Vagina (tissue), 2 donors: ENCODE measurements around the gene PRUNE1. TPM values are rescaled to one million over a fixed set of nuclear protein-coding genes. Genes with fewer than 3 reads are reported as not detected.

Experiments used
- DNase-seq, 2 donors: peaks; one replicate each; pipeline ENCODE4 v3.0.0-alpha.2; 2017; ENCODE audit errors: extremely low spot score in 2 of 2
- H3K27ac ChIP-seq: fragments of 200-600 bp; sonication (generic); one replicate; pipeline ENCODE4 v1.5.1; 2019
- H3K27me3 ChIP-seq: fragments of 200-600 bp; sonication (generic); one replicate; pipeline ENCODE4 v1.5.1; 2019
- H3K36me3 ChIP-seq, 2 donors: fragments of 200-600 bp; sonication (generic); one replicate each; pipeline ENCODE4 v1.5.1; 2017 to 2019
- H3K4me1 ChIP-seq: fragments of 200-600 bp; sonication (generic); one replicate; pipeline ENCODE4 v1.5.1; 2019
- H3K4me3 ChIP-seq, 2 donors: fragments of 200-600 bp; sonication (generic); 1 replicate in 1 of 2; 2 replicates in 1 of 2; pipeline ENCODE4 v1.5.1; 2016 to 2019
- H3K9me3 ChIP-seq: fragments of 200-600 bp; sonication (generic); one replicate; pipeline ENCODE4 v1.5.1; 2019
- CTCF ChIP-seq, 3 experiments: fragments of 450-650 bp in 2 of 3; fragments of 200-600 bp in 1 of 3; sonication (generic) in 1 of 3; IDR thresholded peaks; one replicate each; pipeline ENCODE4 v1.5.1; 2017 to 2019; ENCODE audit warnings: antibody characterized with exemption in 3 of 3, mild to moderate bottlenecking in 2 of 3, moderate library complexity in 2 of 3
- POLR2A ChIP-seq, 2 donors: fragments of 450-650 bp; IDR thresholded peaks; one replicate each; pipeline ENCODE4 v1.6.1; 2017; ENCODE audit warnings: antibody characterized with exemption in 2 of 2, mild to moderate bottlenecking in 2 of 2, moderate library complexity in 2 of 2
- POLR2AphosphoS5 ChIP-seq, 2 donors: sonication (generic); formaldehyde crosslinking; IDR thresholded peaks; one replicate each; pipeline ENCODE4 v1.9.0; 2017; ENCODE audit warnings: antibody characterized with exemption in 2 of 2, mild to moderate bottlenecking in 2 of 2, low read depth in 1 of 2; ENCODE audit not compliant: insufficient read depth in 1 of 2
- intact Hi-C: fragments of 100-400 bp; cut with DNase I; formaldehyde crosslinking; loops from one replicate; pipeline ENCODE4 v1.15.1; 2023
- total RNA-seq: library from RNA; depleted of rRNA; stranded (reverse); fragments of >200 nt; gene quantifications from one replicate; pipeline ENCODE4 v1.2.3, GENCODE V29; 2016

Gene PRUNE1
- total RNA-seq, 1 donor from 2014 or later = 25.5 TPM

DNA sequence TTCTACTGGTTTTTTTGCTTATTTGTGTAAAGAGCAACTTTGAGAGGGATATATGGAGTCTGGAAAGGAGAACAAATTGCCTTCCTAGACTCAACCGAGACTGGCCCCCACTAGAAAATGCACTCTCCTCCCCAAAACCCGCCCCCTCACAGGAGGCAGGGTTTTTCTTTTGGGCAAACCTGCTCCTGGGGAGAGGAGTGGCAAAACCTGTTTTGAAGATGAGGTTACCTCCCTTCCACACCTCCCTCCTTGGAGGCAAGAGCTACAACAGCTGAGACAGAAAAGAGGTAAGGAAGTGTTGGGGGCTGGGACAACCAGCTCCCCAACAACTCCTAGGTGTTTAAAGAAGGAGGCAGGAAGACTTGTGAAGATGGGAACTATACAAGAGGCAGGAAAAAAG lies 28.1 kb downstream of the PRUNE1 start, which contains the start of gene BNIPL:
Gene BNIPL, plus strand, starts transcription at position 231 of the 400 bp plus-strand sequence. Its CDS starts 140 bp downstream, at position 371.
- TF ChIP-seq POLR2A (IDR thresholded peaks at IDR 0.05) (no peak), POLR2AphosphoS5 (IDR thresholded peaks at IDR 0.05; ENCODE audit: insufficient read depth in 1 of 2, low read depth in 1 of 2) (peak in 1 of 2 donors; percentile 49)
- H3K4me3 ChIP-seq = peak within 1 kb of the TSS in 1 of 2 donors; percentile 24
- DNase-seq = no peak
- H3K36me3 ChIP-seq = peaks cover 0 to 22% of the 10 kb centered on the region in 2 donors
- no peaks in the 10 kb centered on the region for H3K4me1 ChIP-seq
- H3K27me3 ChIP-seq = no peaks in the 10 kb centered on the region
- H3K27ac ChIP-seq = peak within 1 kb of the TSS; percentile 24
- intact Hi-C loops = no loop called here
- H3K9me3 ChIP-seq = no peaks in the 10 kb centered on the region

- intact Hi-C loops = no loop called here
- Histone ChIP-seq H3K36me3 (peaks cover 0 to 15% of the 10 kb centered on the region in 2 donors), H3K4me3 (peak overlapping the region in 1 of 2 donors; percentile 24), H3K4me1 (no peaks in the 10 kb centered on the region), H3K27ac (peak overlapping the region; percentile 24), H3K9me3 (no peaks in the 10 kb centered on the region), H3K27me3 (no peaks in the 10 kb centered on the region)
- DNase-seq = no peak
- TF ChIP-seq CTCF (IDR thresholded peaks at IDR 0.05) (no peak), POLR2A (IDR thresholded peaks at IDR 0.05) (no peak), POLR2AphosphoS5 (IDR thresholded peaks at IDR 0.05; ENCODE audit: insufficient read depth in 1 of 2, low read depth in 1 of 2) (no peak)
Measured at GRCh38 chr1:151037032-151037431, 28.8 kb downstream of the PRUNE1 start.

- H3K4me3 ChIP-seq = no peak overlapping the region
- intact Hi-C loops = no loop called here
Measured at GRCh38 chr1:151039521-151039920, 31.3 kb downstream of the PRUNE1 start.

DNA sequence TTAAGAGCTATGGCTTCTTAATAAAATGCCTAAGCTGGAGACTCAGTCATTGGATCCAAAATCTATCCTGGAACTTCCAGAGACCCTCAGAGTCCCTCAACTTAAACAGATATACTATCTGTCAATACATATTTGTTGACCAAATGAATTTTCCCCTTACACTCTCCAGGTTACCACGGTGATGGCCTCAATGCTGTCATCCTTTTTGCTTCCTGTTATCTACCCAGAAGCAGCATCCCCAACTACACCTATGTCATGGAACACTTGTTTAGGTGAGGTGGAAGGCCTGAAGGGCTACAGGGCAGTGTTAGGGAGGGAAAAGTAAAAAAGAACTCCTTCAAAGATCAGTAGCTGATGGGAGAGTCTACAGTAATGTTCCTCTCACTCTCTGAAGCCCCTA lies 34.9 kb downstream of the PRUNE1 start:
- intact Hi-C loops = no loop called here
- Histone ChIP-seq H3K9me3 (no peaks in the 10 kb centered on the region), H3K4me3 (no peak overlapping the region), H3K4me1 (peaks cover 9% of the 10 kb centered on the region), H3K27ac (no peak overlapping the region), H3K36me3 (no peaks in the 10 kb centered on the region), H3K27me3 (no peaks in the 10 kb centered on the region)
- DNase-seq = no peak
- TF ChIP-seq POLR2A (IDR thresholded peaks at IDR 0.05) (no peak), POLR2AphosphoS5 (IDR thresholded peaks at IDR 0.05; ENCODE audit: insufficient read depth in 1 of 2, low read depth in 1 of 2) (no peak), CTCF (IDR thresholded peaks at IDR 0.05) (no peak)

More at GRCh38 chr1:151039521-151039920, 31.3 kb downstream of the PRUNE1 start:
- Histone ChIP-seq H3K9me3 (no peaks in the 10 kb centered on the region), H3K36me3 (no peaks in the 10 kb centered on the region), H3K27ac (no peak overlapping the region), H3K4me1 (no peaks in the 10 kb centered on the region), H3K27me3 (no peaks in the 10 kb centered on the region)
- TF ChIP-seq CTCF (IDR thresholded peaks at IDR 0.05) = no peak
- TF ChIP-seq POLR2AphosphoS5 (IDR thresholded peaks at IDR 0.05; ENCODE audit: insufficient read depth in 1 of 2, low read depth in 1 of 2) = no peak
- DNase-seq = no peak

DNA sequence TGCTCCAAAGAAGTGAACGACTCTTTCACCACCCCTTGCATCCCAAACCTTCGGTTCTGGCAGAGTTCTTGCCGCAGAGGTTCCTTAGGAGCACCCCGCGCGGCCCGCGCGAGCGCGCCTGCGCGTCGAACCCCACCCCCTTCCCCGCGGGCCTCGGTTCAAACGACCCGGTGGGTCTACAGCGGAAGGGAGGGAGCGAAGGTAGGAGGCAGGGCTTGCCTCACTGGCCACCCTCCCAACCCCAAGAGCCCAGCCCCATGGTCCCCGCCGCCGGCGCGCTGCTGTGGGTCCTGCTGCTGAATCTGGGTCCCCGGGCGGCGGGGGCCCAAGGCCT lies 39.3 kb downstream of the PRUNE1 start, which contains the start of gene C1orf56:
Gene C1orf56, plus strand, starts transcription at position 161 of the 334 bp plus-strand sequence. Its CDS starts 97 bp downstream, at position 258.
- Histone ChIP-seq H3K27me3 (no peaks in the 10 kb centered on the region), H3K9me3 (no peaks in the 10 kb centered on the region), H3K36me3 (peaks cover 0 to 8% of the 10 kb centered on the region in 2 donors), H3K4me3 (peak within 1 kb of the TSS; percentile 72 to 85), H3K27ac (peak within 1 kb of the TSS; percentile 93), H3K4me1 (peaks cover 22% of the 10 kb centered on the region)
- TF ChIP-seq POLR2AphosphoS5 (IDR thresholded peaks at IDR 0.05; ENCODE audit: insufficient read depth in 1 of 2, low read depth in 1 of 2) (peak; percentile 28 to 87), CTCF (IDR thresholded peaks at IDR 0.05) (no peak), POLR2A (IDR thresholded peaks at IDR 0.05) (peak in 1 of 2 donors; percentile 59)
- intact Hi-C loops = no loop called here
- DNase-seq = no peak
